Endothelial cell of hepatic sinusoid (primary cell): Measurements from ENCODE around the gene TSC1.
"Not testable (repeated sequence)": the region's sequence is repeated elsewhere in the genome, so short reads cannot be mapped to it uniquely, and the experiment has no call there.

ENCODE experiments used
- in situ Hi-C: cut with HindIII; loops from 2 replicates; pipeline ENCODE4 v1.10.0; 2017; ENCODE audit warnings: low sequenced_read_pairs

TSC1 gene

GRCh38 chr9:132978112-132978450, 33.7 kb upstream of the TSC1 start:
- in situ Hi-C loops: loop anchor here (10.0 kb wide), 1 partner anchor 83 kb away; no protein-coding TSS in a partner anchor

GRCh38 chr9:132976571-132976970, 32.2 kb upstream of the TSC1 start:
- in situ Hi-C loops: loop anchor here (10.0 kb wide), 1 partner anchor 82 kb away; no protein-coding TSS in a partner anchor

GRCh38 chr9:132975961-132976360, 31.5 kb upstream of the TSC1 start:
- in situ Hi-C loops: loop anchor here (10.0 kb wide), 1 partner anchor 81 kb away; no protein-coding TSS in a partner anchor

GRCh38 chr9:132973713-132974112, 29.3 kb upstream of the TSC1 start:
- in situ Hi-C loops: loop anchor here (10.0 kb wide), 1 partner anchor 79 kb away; no protein-coding TSS in a partner anchor

- in situ Hi-C loops: loop anchor here (10.0 kb wide), 1 partner anchor 78 kb away; no protein-coding TSS in a partner anchor
Measured at GRCh38 chr9:132973166-132973565, 28.8 kb upstream of the TSC1 start.

- in situ Hi-C loops: loop anchor here (10.0 kb wide), 1 partner anchor 76 kb away; no protein-coding TSS in a partner anchor
Measured at GRCh38 chr9:132970324-132971062, 26.1 kb upstream of the TSC1 start.

GRCh38 chr9:132969783-132970182, 25.4 kb upstream of the TSC1 start:
- in situ Hi-C loops: loop anchor here (10.0 kb wide), 1 partner anchor 75 kb away; no protein-coding TSS in a partner anchor

GRCh38 chr9:132967908-132968307, 23.5 kb upstream of the TSC1 start:
- in situ Hi-C loops: not testable (repeated sequence)

- in situ Hi-C loops: no loop called here
Measured at GRCh38 chr9:132965478-132965877, 21.1 kb upstream of the TSC1 start.

GRCh38 chr9:132961002-132961401, 16.6 kb upstream of the TSC1 start:
- in situ Hi-C loops: no loop called here

GRCh38 chr9:132957805-132958204, 13.4 kb upstream of the TSC1 start:
- in situ Hi-C loops: loop anchor here (5.0 kb wide), 1 partner anchor 54 kb away; no protein-coding TSS in a partner anchor

GRCh38 chr9:132955768-132956167, 11.4 kb upstream of the TSC1 start:
- in situ Hi-C loops: loop anchor here (5.0 kb wide), 1 partner anchor 57 kb away; no protein-coding TSS in a partner anchor

GRCh38 chr9:132955123-132955522, 10.7 kb upstream of the TSC1 start:
- in situ Hi-C loops: loop anchor here (5.0 kb wide), 1 partner anchor 57 kb away; no protein-coding TSS in a partner anchor

- in situ Hi-C loops: no loop called here
Measured at GRCh38 chr9:132949709-132950108, 5.3 kb upstream of the TSC1 start.

GRCh38 chr9:132948482-132949050, 4.2 kb upstream of the TSC1 start:
- in situ Hi-C loops: no loop called here

GRCh38 chr9:132947756-132948155, 3.3 kb upstream of the TSC1 start:
- in situ Hi-C loops: no loop called here

GRCh38 chr9:132946631-132947295, 2.3 kb upstream of the TSC1 start:
- in situ Hi-C loops: no loop called here

GRCh38 chr9:132946211-132946610, 1.8 kb upstream of the TSC1 start:
- in situ Hi-C loops: no loop called here

GRCh38 chr9:132945186-132946130, 1.0 kb upstream of the TSC1 start:
- in situ Hi-C loops: no loop called here

- in situ Hi-C loops: no loop called here
Measured at GRCh38 chr9:132943651-132944293, 644 bp downstream of the TSC1 start.
